Breast epithelium (tissue), 4 donors: ENCODE results near the gene FST. TPM values are rescaled to one million over a fixed set of nuclear protein-coding genes. Genes with fewer than 3 reads are reported as not detected.

Experiments
- DNase-seq, 2 donors: peaks; one replicate each; pipeline ENCODE4 v3.0.0-alpha.2; 2019; ENCODE audit warnings: low spot score in 2 of 2
- H3K27ac ChIP-seq, 2 donors: fragments of 200-600 bp; sonication (generic) in 1 of 2; one replicate each; pipeline ENCODE4 v1.5.1; 2016 to 2019; ENCODE audit warnings: mild to moderate bottlenecking in 1 of 2
- H3K27me3 ChIP-seq, 2 donors: fragments of 200-600 bp; sonication (generic) in 1 of 2; one replicate each; pipeline versions ENCODE4 v1.5.1 to v1.6.0; 2017 to 2019; ENCODE audit warnings: control low read depth in 1 of 2, mild to moderate bottlenecking in 1 of 2
- H3K36me3 ChIP-seq: fragments of 200-600 bp; one replicate; pipeline ENCODE4 v1.5.1; 2019
- H3K4me1 ChIP-seq, 2 donors: fragments of 200-600 bp; sonication (generic); one replicate each; pipeline ENCODE4 v1.5.1; 2016 to 2019; ENCODE audit warnings: control low read depth in 1 of 2
- H3K4me3 ChIP-seq, 3 donors: fragments of 200-600 bp; sonication (generic); 1 replicate in 2 of 3; 2 replicates in 1 of 3; pipeline ENCODE4 v1.5.1; 2016 to 2019; ENCODE audit warnings: mild to moderate bottlenecking in 3 of 3, moderate library complexity in 2 of 3
- H3K9me3 ChIP-seq, 2 donors: fragments of 200-600 bp; sonication (generic) in 1 of 2; one replicate each; pipeline ENCODE4 v1.5.1; 2016 to 2019; ENCODE audit warnings: control low read depth in 1 of 2
- CTCF ChIP-seq, 3 donors: fragments of 450-650 bp; IDR thresholded peaks; one replicate each; pipeline ENCODE4 v1.5.1; 2016 to 2017; ENCODE audit warnings: antibody characterized with exemption in 3 of 3, mild to moderate bottlenecking in 3 of 3, moderate library complexity in 3 of 3
- POLR2A ChIP-seq: fragments of 450-650 bp; IDR thresholded peaks from one replicate; pipeline ENCODE4 v1.6.1; 2016; ENCODE audit warnings: antibody characterized with exemption, mild to moderate bottlenecking, moderate library complexity
- POLR2AphosphoS5 ChIP-seq, 3 donors: sonication (generic); formaldehyde crosslinking; IDR thresholded peaks; one replicate each; pipeline ENCODE4 v1.6.1; 2017; ENCODE audit warnings: antibody characterized with exemption in 3 of 3
- intact Hi-C: fragments of 100-400 bp; cut with DNase I; formaldehyde crosslinking; loops from one replicate; pipeline ENCODE4 v1.15.1; 2023; ENCODE audit warnings: low total_unique reads
- total RNA-seq, 3 donors: library from RNA; depleted of rRNA; stranded (reverse); fragments of >200 nt; gene quantifications; one replicate each; pipeline ENCODE4 v1.1.0, GENCODE V29; 2016

Gene FST
- total RNA-seq, 3 donors from 2014 or later, result 6.2 to 23.0 (median 7.6) TPM

- DNase-seq, result no peak
- H3K36me3 ChIP-seq, result no peaks in the 10 kb centered on the region
- H3K27me3 ChIP-seq, result no peaks in the 10 kb centered on the region
- no peaks in the 10 kb centered on the region for H3K9me3 ChIP-seq
- intact Hi-C loops, result no loop called here
- H3K4me1 ChIP-seq, result no peaks in the 10 kb centered on the region
- H3K27ac ChIP-seq, result no peak overlapping the region
- TF ChIP-seq POLR2A (no peak), CTCF (IDR thresholded peaks at IDR 0.05) (no peak), POLR2AphosphoS5 (IDR thresholded peaks at IDR 0.05) (no peak)
- H3K4me3 ChIP-seq, result no peak overlapping the region
Observed at GRCh38 chr5:53438079-53438478, 42.4 kb upstream of the FST start.

- TF ChIP-seq POLR2AphosphoS5 (IDR thresholded peaks at IDR 0.05), result no peak
- TF ChIP-seq CTCF (IDR thresholded peaks at IDR 0.05), result no peak
- TF ChIP-seq POLR2A, result no peak
- H3K9me3 ChIP-seq, result no peaks in the 10 kb centered on the region
- no peak overlapping the region for H3K27ac ChIP-seq
- H3K4me3 ChIP-seq, result no peak overlapping the region
- no peaks in the 10 kb centered on the region for H3K36me3 ChIP-seq
- no peaks in the 10 kb centered on the region for H3K4me1 ChIP-seq
- no peaks in the 10 kb centered on the region for H3K27me3 ChIP-seq
- no peak for DNase-seq
- intact Hi-C loops, result no loop called here
Observed at GRCh38 chr5:53438486-53439472, 41.6 kb upstream of the FST start.

- no peak for TF ChIP-seq CTCF (IDR thresholded peaks at IDR 0.05)
- no peak for TF ChIP-seq POLR2A
- TF ChIP-seq POLR2AphosphoS5 (IDR thresholded peaks at IDR 0.05), result no peak
Observed at GRCh38 chr5:53442961-53443360, 37.5 kb upstream of the FST start.

GRCh38 chr5:53445569-53445968, 34.9 kb upstream of the FST start:
- intact Hi-C loops, result no loop called here
- Histone ChIP-seq H3K27ac (no peak overlapping the region), H3K36me3 (no peaks in the 10 kb centered on the region), H3K27me3 (no peaks in the 10 kb centered on the region), H3K4me3 (no peak overlapping the region), H3K9me3 (no peaks in the 10 kb centered on the region), H3K4me1 (no peaks in the 10 kb centered on the region)
- no peak for TF ChIP-seq CTCF (IDR thresholded peaks at IDR 0.05)
- no peak for TF ChIP-seq POLR2A
- no peak for TF ChIP-seq POLR2AphosphoS5 (IDR thresholded peaks at IDR 0.05)
- DNase-seq, result no peak

More at GRCh38 chr5:53442961-53443360, 37.5 kb upstream of the FST start:
- intact Hi-C loops, result no loop called here
- no peak for DNase-seq
- Histone ChIP-seq H3K9me3 (no peaks in the 10 kb centered on the region), H3K4me3 (no peak overlapping the region), H3K36me3 (no peaks in the 10 kb centered on the region), H3K27me3 (no peaks in the 10 kb centered on the region), H3K27ac (no peak overlapping the region), H3K4me1 (no peaks in the 10 kb centered on the region)

- no peak overlapping the region for H3K27ac ChIP-seq
- H3K27me3 ChIP-seq, result no peaks in the 10 kb centered on the region
- no peaks in the 10 kb centered on the region for H3K4me1 ChIP-seq
- H3K36me3 ChIP-seq, result no peaks in the 10 kb centered on the region
- no peak for DNase-seq
- H3K4me3 ChIP-seq, result no peak overlapping the region
- intact Hi-C loops, result no loop called here
- TF ChIP-seq POLR2AphosphoS5 (IDR thresholded peaks at IDR 0.05), result no peak
- TF ChIP-seq CTCF (IDR thresholded peaks at IDR 0.05), result no peak
- no peak for TF ChIP-seq POLR2A
- no peaks in the 10 kb centered on the region for H3K9me3 ChIP-seq
Observed at GRCh38 chr5:53446908-53447307, 33.5 kb upstream of the FST start.
